ENCODE measurements around the gene MLXIPL. TPM values are rescaled to one million over a fixed set of nuclear protein-coding genes. Genes with fewer than 3 reads are reported as not detected.

Gene MLXIPL
- total and polyA plus RNA-seq, 2 of the 8 experiments (the other 6 are each of a cell fraction or from before 2014, with no cell fraction given): 9.4 to 10.6 TPM

- no peak overlapping the region for H4K91ac ChIP-seq (replicated peaks; ENCODE audit: insufficient read length, low read length)
- no peak overlapping the region for H4K5ac ChIP-seq (ENCODE audit: insufficient read length, low read depth, low read length)
- H3K79me2 ChIP-seq (ENCODE audit: control insufficient read depth in 1 of 2, insufficient read depth in 2 of 2, low read length in 2 of 2): no peaks in the 10 kb centered on the region
- no peak overlapping the region for H3K4me2 ChIP-seq (ENCODE audit: insufficient read depth in 1 of 2, low read depth in 2 of 2, low read length in 2 of 2)
- WGBS, 2 experiments (ENCODE audit: extremely low coverage in 1 of 2, insufficient coverage in 1 of 2, insufficient read length in 1 of 2, insufficient replicate concordance in 2 of 2, low coverage in 1 of 2, low lambda C conversion rate in 2 of 2, missing lambda C conversion rate in 1 of 2): 84 to 100% methylated on average over 1 to 5 of the region's 5 CpGs
- no peak overlapping the region for H2AFZ ChIP-seq (ENCODE audit: low read length)
- no peak overlapping the region for H3K14ac ChIP-seq (ENCODE audit: insufficient read length)
- no peak overlapping the region for H3K18ac ChIP-seq (ENCODE audit: extremely low read depth, low read length)
- H3K4me3 ChIP-seq (ENCODE audit: extremely low read depth in 1 of 4, insufficient read depth in 2 of 4, low read depth in 3 of 4, low read length in 4 of 4): no peak overlapping the region
- H2BK120ac ChIP-seq (replicated peaks; ENCODE audit: low read depth, low read length): no peak overlapping the region
- H2BK12ac ChIP-seq (ENCODE audit: low read depth, low read length): no peak overlapping the region
- no peak for DNase-seq (ENCODE audit: low read depth in 1 of 2, low spot score in 2 of 2)
- no peaks in the 10 kb centered on the region for H3K79me1 ChIP-seq (ENCODE audit: low read depth, low read length)
- H3K23me2 ChIP-seq (ENCODE audit: low read depth, low read length): peaks cover 6% of the 10 kb centered on the region; the same call in 1 of the 2 replicates
- no peaks in the 10 kb centered on the region; a peak in 1 of 8 replicates for H3K36me3 ChIP-seq (ENCODE audit: control insufficient read depth in 2 of 4, insufficient read depth in 4 of 4, low read length in 3 of 4)
- ChIA-PET POLR2A (ENCODE audit: partially characterized antibody) (interaction anchor here (0.9 to 1.6 kb wide), 3 partner anchors 11 to 41 kb away, joined by 3 to 6 read pairs (median 3); no protein-coding TSS in a partner anchor), CTCF (ENCODE audit: partially characterized antibody) (interaction anchor here (0.6 to 9.6 kb wide), 2 partner anchors 8 to 69 kb away, joined by 3 to 74 read pairs; no protein-coding TSS in a partner anchor)
- H3K4ac ChIP-seq (replicated peaks; ENCODE audit: insufficient read length, low read depth, low read length): no peak overlapping the region
- peaks cover 0 to 7% of the 10 kb centered on the region in 2 experiments for H4K20me1 ChIP-seq (replicated peaks in 1 of 2; ENCODE audit: control insufficient read depth in 1 of 2, insufficient read depth in 2 of 2, low read length in 2 of 2)
- peak overlapping the region; percentile 99 for H3K56ac ChIP-seq (replicated peaks; ENCODE audit: insufficient read length, low read depth, low read length)
- H2BK20ac ChIP-seq (ENCODE audit: low read length): no peak overlapping the region
- peaks cover 0 to 13% (median 4%) of the 10 kb centered on the region in 4 experiments; a peak in 6 of 7 replicates for H3K4me1 ChIP-seq (replicated peaks in 1 of 4; ENCODE audit: control insufficient read depth in 3 of 4, insufficient read depth in 4 of 4, low read length in 3 of 4)
- FAIRE-seq: no peak
- no peak overlapping the region for H2BK5ac ChIP-seq (ENCODE audit: low read depth, low read length)
- no peak overlapping the region; a peak in 1 of 7 replicates for H3K9ac ChIP-seq (replicated peaks in 1 of 4; ENCODE audit: extremely low read depth in 1 of 4, low read depth in 3 of 4, low read length in 3 of 4)
- no peak overlapping the region for H3K23ac ChIP-seq (ENCODE audit: insufficient read length)
- H4K8ac ChIP-seq (ENCODE audit: extremely low read depth, insufficient read depth, low read length): no peak overlapping the region
- H3K9me3 ChIP-seq (ENCODE audit: insufficient read depth in 2 of 2, low read depth in 1 of 2, low read length in 1 of 2): no peaks in the 10 kb centered on the region
- peaks cover 0 to 4% (median 2%) of the 10 kb centered on the region in 4 experiments; a peak in 2 of 7 replicates for H3K27me3 ChIP-seq (replicated peaks in 1 of 4; ENCODE audit: control insufficient read depth in 3 of 4, extremely low read depth in 1 of 4, insufficient read depth in 3 of 4, low read length in 3 of 4)
- no peak overlapping the region for H2AK5ac ChIP-seq (ENCODE audit: low read depth, low read length)
- H3K27ac ChIP-seq (ENCODE audit: low read depth, low read length): no peak overlapping the region
- no peak overlapping the region for H2BK15ac ChIP-seq (ENCODE audit: low read length)
- TF ChIP-seq JUN (IDR thresholded peaks at IDR 0.05; ENCODE audit: low read depth, low read length) (no peak), RNF2 (IDR thresholded peaks at IDR 0.05; ENCODE audit: borderline replicate concordance, low read depth, low read length, missing control alignments, poor library complexity, severe bottlenecking) (no peak), RAD21 (IDR thresholded peaks at IDR 0.05 in 1 of 2, conservative IDR thresholded peaks at IDR 0.05 in 1 of 2; ENCODE audit: low read depth in 2 of 2, low read length in 2 of 2) (no peak), SP1 (IDR thresholded peaks at IDR 0.05; ENCODE audit: low read depth, low read length) (no peak), GTF2F1 (IDR thresholded peaks at IDR 0.05; ENCODE audit: borderline replicate concordance, low read depth, low read length) (no peak), ATF2 (IDR thresholded peaks at IDR 0.05; ENCODE audit: low read length) (no peak), NANOG (IDR thresholded peaks at IDR 0.05; ENCODE audit: insufficient read depth, low read depth, low read length, poor library complexity, severe bottlenecking) (no peak), TCF12 (IDR thresholded peaks at IDR 0.05; ENCODE audit: low read depth, low read length) (no peak), SP4 (IDR thresholded peaks at IDR 0.05; ENCODE audit: low read length) (no peak)
Observed at GRCh38 chr7:73597978-73598782, 26.1 kb downstream of the MLXIPL start.
